GM23248 (cell line): ENCODE results near the gene GLT6D1. TPM values are rescaled to one million over a fixed set of nuclear protein-coding genes. Genes with fewer than 3 reads are reported as not detected.

ENCODE experiments used
- DNase-seq: peaks from one replicate; pipeline ENCODE4 v3.0.0-alpha.2; 2015
- H2AFZ ChIP-seq: fragments of 200-600 bp; sonication (generic); 2 replicates; pipeline ENCODE4 v1.6.1; 2016; ENCODE audit warnings: antibody characterized with exemption
- H3F3A ChIP-seq: fragments of 200-600 bp; sonication (generic); 2 replicates; pipeline ENCODE4 v1.6.1; 2016; ENCODE audit warnings: mild to moderate bottlenecking, antibody characterized with exemption, mixed run types; ENCODE audit not compliant: insufficient read depth
- H3K27ac ChIP-seq: fragments of 200-600 bp; sonication (generic); 2 replicates; pipeline ENCODE4 v1.5.1; 2016; ENCODE audit warnings: mild to moderate bottlenecking
- H3K27me3 ChIP-seq: fragments of 200-600 bp; sonication (generic); replicated peaks from 2 replicates; pipeline ENCODE4 v1.6.1; 2016; ENCODE audit warnings: mild to moderate bottlenecking; ENCODE audit not compliant: insufficient read depth
- H3K36me3 ChIP-seq: fragments of 200-600 bp; sonication (generic); 2 replicates; pipeline ENCODE4 v1.6.1; 2016; ENCODE audit warnings: low read depth, mild to moderate bottlenecking
- H3K4me1 ChIP-seq: fragments of 200-600 bp; sonication (generic); 2 replicates; pipeline ENCODE4 v1.6.1; 2016; ENCODE audit warnings: mild to moderate bottlenecking; ENCODE audit not compliant: insufficient read depth
- H3K4me2 ChIP-seq: fragments of 200-600 bp; sonication (generic); one replicate; pipeline ENCODE4 v1.6.1; 2016; ENCODE audit warnings: mild to moderate bottlenecking; ENCODE audit not compliant: unreplicated experiment
- H3K4me3 ChIP-seq: fragments of 200-600 bp; sonication (generic); 2 replicates; pipeline ENCODE4 v1.5.1; 2016; ENCODE audit warnings: mild to moderate bottlenecking
- H3K79me2 ChIP-seq: fragments of 200-600 bp; sonication (generic); 2 replicates; pipeline ENCODE4 v1.6.1; 2016; ENCODE audit warnings: mild to moderate bottlenecking; ENCODE audit not compliant: insufficient read depth
- H3K9ac ChIP-seq: fragments of 200-600 bp; sonication (generic); 2 replicates; pipeline ENCODE4 v1.6.1; 2016; ENCODE audit warnings: mild to moderate bottlenecking
- H3K9me2 ChIP-seq: fragments of 200-600 bp; sonication (generic); 2 replicates; pipeline ENCODE4 v1.6.1; 2016; ENCODE audit warnings: mixed run types, mild to moderate bottlenecking, moderate library complexity; ENCODE audit not compliant: insufficient read depth
- H3K9me3 ChIP-seq: fragments of 200-600 bp; sonication (generic); one replicate; pipeline ENCODE4 v1.6.1; 2017; ENCODE audit warnings: low read depth
- H4K20me1 ChIP-seq: fragments of 200-600 bp; sonication (generic); 2 replicates; pipeline ENCODE4 v1.6.0; 2016; ENCODE audit not compliant: insufficient read depth
- EZH2 ChIP-seq: fragments of 200-600 bp; sonication (generic); IDR thresholded peaks from 2 replicates; pipeline ENCODE4 v1.6.1; 2018; ENCODE audit warnings: antibody characterized with exemption, mild to moderate bottlenecking; ENCODE audit not compliant: insufficient read depth, poor library complexity, severe bottlenecking
- EZH2phosphoT487 ChIP-seq: fragments of 200-600 bp; sonication (generic); IDR thresholded peaks from 2 replicates; pipeline ENCODE4 v1.6.1; 2018; ENCODE audit warnings: antibody characterized with exemption, moderate library complexity, mild to moderate bottlenecking, low read depth; ENCODE audit not compliant: insufficient read depth
- WGBS, 2 experiments: methylation state at CpG; one replicate each; pipeline ENCODE4 v1.1.6; 2015 to 2017; ENCODE audit warnings: low lambda C conversion rate in 2 of 2, low coverage in 1 of 2; ENCODE audit errors: missing lambda C conversion rate in 2 of 2; 5-methylcytosine and 5-hydroxymethylcytosine counted together
- in situ Hi-C: fragments of 300-500 bp; cut with MboI; formaldehyde crosslinking; loops from 2 replicates; pipeline ENCODE4 v1.15.0; 2020
- polyA plus RNA-seq: library from polyadenylated mRNA; unstranded; fragments of >200 nt; fragmentation: Nextera tagmentation; extraction: Ambion mirVana; gene quantifications from 2 replicates; pipeline ENCODE4 v1.2.1, GENCODE V29; 2016
- total RNA-seq: library from RNA; depleted of rRNA; stranded (reverse); fragments of >200 nt; shearing (Covaris generic); gene quantifications from 2 replicates; pipeline ENCODE4 v1.2.3, GENCODE V29; 2014

Gene GLT6D1
- total and polyA plus RNA-seq, 2 experiments from 2014 or later = not detected

- peaks cover 21% of the 10 kb centered on the region for H3K27me3 ChIP-seq
- 39 to 56% methylated on average over 19 to 22 of the region's 22 CpGs for WGBS, 2 experiments
- H3K36me3 ChIP-seq = no peaks in the 10 kb centered on the region
- no peaks in the 10 kb centered on the region for H3K9me2 ChIP-seq
- H3K4me3 ChIP-seq = no peak overlapping the region
- H3K4me1 ChIP-seq = no peaks in the 10 kb centered on the region
- H4K20me1 ChIP-seq = no peaks in the 10 kb centered on the region
- H3K9ac ChIP-seq = no peak overlapping the region
- H3K27ac ChIP-seq = no peak overlapping the region
- H3K9me3 ChIP-seq = no peaks in the 10 kb centered on the region
- no peaks in the 10 kb centered on the region for H3K79me2 ChIP-seq
- in situ Hi-C loops = no loop called here
- no peak for TF ChIP-seq EZH2phosphoT487
- no peak for TF ChIP-seq EZH2
- H2AFZ ChIP-seq = no peak overlapping the region
- no peak overlapping the region for H3K4me2 ChIP-seq
- DNase-seq = no peak
- H3F3A ChIP-seq = no peaks in the 10 kb centered on the region
Measured at GRCh38 chr9:135591506-135592330, 47.6 kb downstream of the GLT6D1 start.

GRCh38 chr9:135590486-135591079 is 48.8 kb downstream of the GLT6D1 start:
- H3K79me2 ChIP-seq = no peaks in the 10 kb centered on the region
- H3K4me3 ChIP-seq = no peak overlapping the region
- peaks cover 13% of the 10 kb centered on the region for H3K27me3 ChIP-seq
- H4K20me1 ChIP-seq = no peaks in the 10 kb centered on the region
- no peaks in the 10 kb centered on the region for H3K4me1 ChIP-seq
- in situ Hi-C loops = no loop called here
- H3K36me3 ChIP-seq = no peaks in the 10 kb centered on the region
- 55 to 64% methylated on average over 23 to 25 of the region's 25 CpGs for WGBS, 2 experiments
- no peaks in the 10 kb centered on the region for H3K9me2 ChIP-seq
- H3K9ac ChIP-seq = no peak overlapping the region
- H3K4me2 ChIP-seq = no peak overlapping the region
- TF ChIP-seq EZH2phosphoT487 = no peak
- TF ChIP-seq EZH2 = no peak
- no peaks in the 10 kb centered on the region for H3K9me3 ChIP-seq
- DNase-seq = no peak
- no peak overlapping the region for H2AFZ ChIP-seq
- H3K27ac ChIP-seq = no peak overlapping the region
- no peaks in the 10 kb centered on the region for H3F3A ChIP-seq

GRCh38 chr9:135589596-135590485 is 49.5 kb downstream of the GLT6D1 start:
- Histone ChIP-seq H2AFZ (no peak overlapping the region), H3K4me1 (no peaks in the 10 kb centered on the region), H3K36me3 (no peaks in the 10 kb centered on the region), H3K79me2 (no peaks in the 10 kb centered on the region), H3K9ac (no peak overlapping the region), H3K9me3 (no peaks in the 10 kb centered on the region), H3K4me2 (no peak overlapping the region), H3K9me2 (no peaks in the 10 kb centered on the region), H3K27me3 (peaks cover 13% of the 10 kb centered on the region), H3K4me3 (no peak overlapping the region), H3F3A (no peaks in the 10 kb centered on the region), H4K20me1 (no peaks in the 10 kb centered on the region), H3K27ac (no peak overlapping the region)
- in situ Hi-C loops = no loop called here
- DNase-seq = no peak
- TF ChIP-seq EZH2phosphoT487 = no peak
- TF ChIP-seq EZH2 = no peak
- WGBS, 2 experiments = 38 to 42% methylated on average over 15 of the region's 15 CpGs

- no peaks in the 10 kb centered on the region for H3F3A ChIP-seq
- TF ChIP-seq EZH2 (no peak), EZH2phosphoT487 (no peak)
- H3K36me3 ChIP-seq = no peaks in the 10 kb centered on the region
- no peaks in the 10 kb centered on the region for H4K20me1 ChIP-seq
- in situ Hi-C loops = no loop called here
- no peaks in the 10 kb centered on the region for H3K79me2 ChIP-seq
- no peak overlapping the region for H3K4me2 ChIP-seq
- H3K27ac ChIP-seq = no peak overlapping the region
- no peaks in the 10 kb centered on the region for H3K9me2 ChIP-seq
- H3K9me3 ChIP-seq = no peaks in the 10 kb centered on the region
- H3K4me1 ChIP-seq = no peaks in the 10 kb centered on the region
- DNase-seq = no peak
- H3K9ac ChIP-seq = no peak overlapping the region
- WGBS, 2 experiments = 59 to 63% methylated on average over 19 to 20 of the region's 20 CpGs
- H2AFZ ChIP-seq = no peak overlapping the region
- no peak overlapping the region for H3K4me3 ChIP-seq
- H3K27me3 ChIP-seq = peaks cover 13% of the 10 kb centered on the region; the same call in 1 of the 2 replicates
Measured at GRCh38 chr9:135588886-135589595, 50.3 kb downstream of the GLT6D1 start.
